GM21737 (cell line): ENCODE results near the gene ARHGAP45.

ENCODE experiments used
- ATAC-seq: cut with Tn5 transposase; IDR thresholded peaks from one replicate; pipeline ENCODE4 v1.9.1; 2021; ENCODE audit warnings: mild to moderate bottlenecking, moderate library complexity; ENCODE audit not compliant: unreplicated experiment

The ARHGAP45 gene

GRCh38 chr19:1068009-1069001 is 1.3 kb downstream of the ARHGAP45 start:
- no peak for ATAC-seq

- no peak for ATAC-seq
These were observed 2.2 kb downstream of the ARHGAP45 start for GRCh38 chr19:1069009-1069779.

- no peak for ATAC-seq
These were observed 3.6 kb downstream of the ARHGAP45 start for GRCh38 chr19:1070576-1070930.

- ATAC-seq: no peak
These were observed 4.2 kb downstream of the ARHGAP45 start for GRCh38 chr19:1070931-1071791.

GRCh38 chr19:1072371-1073015 is 5.5 kb downstream of the ARHGAP45 start:
- ATAC-seq: no peak

GRCh38 chr19:1073063-1073955 is 6.3 kb downstream of the ARHGAP45 start:
- ATAC-seq: no peak

- ATAC-seq: no peak
These were observed 7.1 kb downstream of the ARHGAP45 start for GRCh38 chr19:1073956-1074517.

- no peak for ATAC-seq
These were observed 7.7 kb downstream of the ARHGAP45 start for GRCh38 chr19:1074544-1075283.

GRCh38 chr19:1076046-1076386 is 9.0 kb downstream of the ARHGAP45 start:
- no peak for ATAC-seq

GRCh38 chr19:1076951-1077350 is 10.0 kb downstream of the ARHGAP45 start:
- peak; percentile 52 for ATAC-seq

- no peak for ATAC-seq
These were observed 12.7 kb downstream of the ARHGAP45 start for GRCh38 chr19:1079566-1080111.

- ATAC-seq: no peak
These were observed 13.6 kb downstream of the ARHGAP45 start for GRCh38 chr19:1080360-1081161.

GRCh38 chr19:1081301-1082164 is 14.6 kb downstream of the ARHGAP45 start:
- no peak for ATAC-seq

GRCh38 chr19:1082165-1082927 is 15.4 kb downstream of the ARHGAP45 start:
- ATAC-seq: no peak

GRCh38 chr19:1082928-1083816 is 16.2 kb downstream of the ARHGAP45 start:
- no peak for ATAC-seq
